Smooth muscle cell (in vitro differentiated cells): Measurements from ENCODE around the gene SPEM1. TPM values are rescaled to one million over a fixed set of nuclear protein-coding genes. Genes with fewer than 3 reads are reported as not detected.

Source experiments
- DNase-seq: peaks from one replicate; lab custom pipeline; 2025; ENCODE audit not compliant: unreplicated experiment; lab: John Stamatoyannopoulos, UW
- H2AFZ ChIP-seq: fragments of 200-600 bp; sonication (generic); 2 replicates; pipeline ENCODE4 v1.6.0; 2016; ENCODE audit warnings: antibody characterized with exemption, low read depth, mild to moderate bottlenecking
- H3F3A ChIP-seq: fragments of 200-600 bp; sonication (generic); 2 replicates; pipeline ENCODE4 v1.6.0; 2017; ENCODE audit warnings: antibody characterized with exemption, low read depth
- H3K27ac ChIP-seq: fragments of 200-600 bp; sonication (generic); 2 replicates; pipeline ENCODE4 v1.5.1; 2016; ENCODE audit warnings: low read depth, mild to moderate bottlenecking
- H3K27me3 ChIP-seq: fragments of 200-600 bp; sonication (generic); 2 replicates; pipeline ENCODE4 v1.6.1; 2016; ENCODE audit warnings: low read depth, mild to moderate bottlenecking
- H3K36me3 ChIP-seq: fragments of 200-600 bp; sonication (generic); 2 replicates; pipeline ENCODE4 v1.5.1; 2016; ENCODE audit warnings: low read depth
- H3K4me1 ChIP-seq: fragments of 200-600 bp; sonication (generic); 2 replicates; pipeline ENCODE4 v1.5.1; 2016; ENCODE audit warnings: low read depth
- H3K4me2 ChIP-seq: fragments of 200-600 bp; sonication (generic); 2 replicates; pipeline ENCODE4 v1.6.0; 2016; ENCODE audit warnings: mild to moderate bottlenecking
- H3K4me3 ChIP-seq: fragments of 200-600 bp; sonication (generic); 2 replicates; pipeline ENCODE4 v1.5.1; 2016; ENCODE audit warnings: mild to moderate bottlenecking
- H3K79me2 ChIP-seq: fragments of 200-600 bp; sonication (generic); 2 replicates; pipeline ENCODE4 v1.6.0; 2016; ENCODE audit warnings: low read depth, mild to moderate bottlenecking
- H3K9ac ChIP-seq: fragments of 200-600 bp; sonication (generic); 2 replicates; pipeline ENCODE4 v1.6.0; 2016; ENCODE audit warnings: low read depth
- H3K9me3 ChIP-seq: fragments of 200-600 bp; sonication (generic); replicated peaks from 2 replicates; pipeline ENCODE4 v1.5.1; 2016; ENCODE audit warnings: low read depth
- H4K20me1 ChIP-seq: fragments of 200-600 bp; sonication (generic); 2 replicates; pipeline ENCODE4 v1.6.0; 2016; ENCODE audit warnings: low read depth
- CTCF ChIP-seq: fragments of 200-600 bp; sonication (generic); IDR thresholded peaks from 2 replicates; pipeline ENCODE4 v1.5.1; 2017; ENCODE audit warnings: borderline replicate concordance, mild to moderate bottlenecking, antibody characterized with exemption; ENCODE audit not compliant: insufficient read depth, poor library complexity, severe bottlenecking
- WGBS: methylation state at CpG from one replicate; pipeline ENCODE4 v1.1.7; 2016; ENCODE audit warnings: low lambda C conversion rate; 5-methylcytosine and 5-hydroxymethylcytosine counted together
- polyA plus RNA-seq: library from polyadenylated mRNA; unstranded; fragments of >200 nt; fragmentation: Nextera tagmentation; extraction: Ambion mirVana; gene quantifications from 2 replicates; pipeline ENCODE4 v1.2.1, GENCODE V29; 2016
- total RNA-seq: library from RNA; depleted of rRNA; stranded (reverse); fragments of >200 nt; gene quantifications from 2 replicates; pipeline ENCODE4 v1.2.3, GENCODE V29; 2014

SPEM1 gene
- total and polyA plus RNA-seq, 2 experiments from 2014 or later = not detected

GRCh38 chr17:7403977-7404736, 16.0 kb upstream of the SPEM1 start, which contains the start of gene TMEM256:
TMEM256 (minus strand) TSS chr17:7404097; CDS start chr17:7404084, 13 bp downstream.
- H3K4me3 ChIP-seq = peak within 1 kb of the TSS; percentile 91
- peak within 1 kb of the TSS; percentile 80 for H2AFZ ChIP-seq
- no peaks in the 10 kb centered on the region for H3K27me3 ChIP-seq
- H4K20me1 ChIP-seq = peaks cover 23% of the 10 kb centered on the region
- no peaks in the 10 kb centered on the region for H3K36me3 ChIP-seq
- H3K4me1 ChIP-seq = peaks cover 16% of the 10 kb centered on the region
- no peaks in the 10 kb centered on the region for H3K9me3 ChIP-seq
- peak within 1 kb of the TSS; percentile 83 for H3K9ac ChIP-seq
- no peak for TF ChIP-seq CTCF
- peak; percentile 100 for DNase-seq
- peaks cover 4% of the 10 kb centered on the region for H3F3A ChIP-seq
- peaks cover 12% of the 10 kb centered on the region for H3K79me2 ChIP-seq
- peak within 1 kb of the TSS; percentile 77 for H3K27ac ChIP-seq
- under 1% methylated on average over 46 of the region's 49 CpGs for WGBS
- peak within 1 kb of the TSS; percentile 89 for H3K4me2 ChIP-seq

- Histone ChIP-seq H3K27ac (peak overlapping the region; percentile 47), H4K20me1 (peaks cover 23% of the 10 kb centered on the region), H3K9me3 (no peaks in the 10 kb centered on the region), H2AFZ (peak overlapping the region; percentile 80), H3K9ac (peak overlapping the region; percentile 83), H3K36me3 (no peaks in the 10 kb centered on the region), H3K79me2 (peaks cover 12% of the 10 kb centered on the region), H3K4me2 (peak overlapping the region; percentile 89), H3K4me3 (peak overlapping the region; percentile 91), H3F3A (peaks cover 4% of the 10 kb centered on the region), H3K27me3 (no peaks in the 10 kb centered on the region), H3K4me1 (peaks cover 16% of the 10 kb centered on the region)
- WGBS = under 1% methylated on average over 34 of the region's 65 CpGs
- DNase-seq = no peak
- TF ChIP-seq CTCF = no peak
These were observed 15.3 kb upstream of the SPEM1 start for GRCh38 chr17:7404737-7405349.

GRCh38 chr17:7405350-7406234, 14.5 kb upstream of the SPEM1 start:
- Histone ChIP-seq H3K4me2 (peak overlapping the region; percentile 89), H3K27me3 (no peaks in the 10 kb centered on the region), H3K9me3 (no peaks in the 10 kb centered on the region), H2AFZ (peak overlapping the region; percentile 80), H3K79me2 (peaks cover 12% of the 10 kb centered on the region), H4K20me1 (peaks cover 23% of the 10 kb centered on the region), H3K9ac (peak overlapping the region; percentile 83), H3F3A (peaks cover 4% of the 10 kb centered on the region), H3K36me3 (no peaks in the 10 kb centered on the region), H3K4me3 (peak overlapping the region; percentile 91), H3K27ac (peak overlapping the region; percentile 47), H3K4me1 (peaks cover 16% of the 10 kb centered on the region)
- no peak for TF ChIP-seq CTCF
- no peak for DNase-seq
- WGBS = 3% methylated on average over 14 of the region's 38 CpGs
